ENCODE measurements around the gene PDE6C.

GRCh38 chr10:93622942-93623341 is 10.6 kb downstream of the PDE6C start:
- TF ChIP-seq CTCF (IDR thresholded peaks at IDR 0.05), result no peak
- TF ChIP-seq POLR2A (IDR thresholded peaks at IDR 0.05), result no peak
- TF ChIP-seq EP300 (IDR thresholded peaks at IDR 0.05), result no peak
